Measurements from ENCODE around the gene TTC3.

TTC3 gene

DNA sequence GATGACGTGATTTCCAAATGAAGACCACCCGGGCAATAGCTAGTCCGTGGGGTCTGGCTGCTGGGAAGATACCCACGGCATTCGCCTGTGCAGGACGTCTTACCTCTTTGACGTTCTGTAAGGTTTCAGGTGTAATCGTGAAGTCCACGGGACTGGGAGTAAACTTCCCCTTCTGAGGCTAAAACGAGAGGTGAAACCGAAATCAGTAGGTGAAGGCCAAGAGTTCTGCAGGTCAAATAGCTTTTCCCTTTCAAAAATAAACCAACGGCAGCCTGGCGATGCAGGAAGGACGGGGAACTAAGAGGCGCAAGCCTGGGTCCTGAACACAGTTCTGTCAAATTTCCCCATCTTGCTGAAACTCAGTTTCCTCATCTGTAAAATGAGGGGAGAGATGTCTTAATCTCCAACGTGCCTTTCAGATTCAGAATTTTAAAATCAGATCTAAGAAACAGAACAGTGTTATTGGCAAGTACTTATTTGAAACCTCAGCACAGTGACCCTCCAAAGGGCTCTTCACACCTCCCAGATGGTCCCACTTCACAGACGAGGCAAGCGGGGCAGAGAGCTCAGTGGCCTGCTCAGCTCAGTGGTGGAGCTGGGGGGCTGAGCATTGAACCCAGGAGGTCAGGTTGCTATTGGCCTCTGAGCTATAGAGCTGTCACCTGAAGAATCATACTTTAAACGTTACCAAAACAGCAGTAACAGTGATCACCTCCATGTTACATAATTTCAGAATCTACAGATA, 159.4 kb downstream of the TTC3 start:
- no peak overlapping the region for H3K27ac Mint-ChIP-seq
- no peak overlapping the region for H3K4me3 Mint-ChIP-seq
- no peaks in the 10 kb centered on the region for H3K9me3 Mint-ChIP-seq

DNA sequence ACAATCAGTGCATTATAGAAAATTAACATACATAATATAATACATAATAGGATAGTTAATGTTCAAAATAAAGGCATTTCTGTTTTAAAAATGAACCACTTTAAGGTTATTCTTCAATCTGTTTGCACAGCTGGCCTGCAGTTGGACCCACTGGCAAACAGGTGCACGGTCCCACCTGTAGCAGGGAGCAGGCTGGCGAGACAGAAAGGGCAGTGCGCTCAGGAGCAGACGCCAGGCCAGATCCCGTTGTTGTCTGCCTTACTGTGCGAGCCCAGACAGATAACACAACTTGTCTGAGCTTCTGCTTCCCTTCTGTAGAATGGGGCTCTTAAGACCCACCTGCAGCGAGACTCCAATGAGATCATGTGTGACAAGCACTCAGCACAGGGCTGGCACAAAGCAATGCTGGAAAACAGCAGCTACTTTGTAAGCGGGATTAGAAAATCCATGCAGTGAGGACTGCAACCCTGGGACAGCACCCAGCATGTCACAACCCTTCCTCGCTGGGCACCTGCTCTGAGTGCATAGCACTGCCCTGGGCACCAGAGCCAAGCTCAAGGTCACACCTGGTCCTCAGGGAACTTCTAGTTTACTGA, 160.6 kb downstream of the TTC3 start:
- Mint-ChIP-seq H3K9me3 (no peaks in the 10 kb centered on the region), H3K27me3 (ENCODE audit: low read depth) (no peaks in the 10 kb centered on the region), H3K36me3 (ENCODE audit: low read depth) (peaks cover 53% of the 10 kb centered on the region), H3K4me3 (no peak overlapping the region), H3K4me1 (no peaks in the 10 kb centered on the region), H3K27ac (no peak overlapping the region)
- TF ChIP-seq, protein P1, sequence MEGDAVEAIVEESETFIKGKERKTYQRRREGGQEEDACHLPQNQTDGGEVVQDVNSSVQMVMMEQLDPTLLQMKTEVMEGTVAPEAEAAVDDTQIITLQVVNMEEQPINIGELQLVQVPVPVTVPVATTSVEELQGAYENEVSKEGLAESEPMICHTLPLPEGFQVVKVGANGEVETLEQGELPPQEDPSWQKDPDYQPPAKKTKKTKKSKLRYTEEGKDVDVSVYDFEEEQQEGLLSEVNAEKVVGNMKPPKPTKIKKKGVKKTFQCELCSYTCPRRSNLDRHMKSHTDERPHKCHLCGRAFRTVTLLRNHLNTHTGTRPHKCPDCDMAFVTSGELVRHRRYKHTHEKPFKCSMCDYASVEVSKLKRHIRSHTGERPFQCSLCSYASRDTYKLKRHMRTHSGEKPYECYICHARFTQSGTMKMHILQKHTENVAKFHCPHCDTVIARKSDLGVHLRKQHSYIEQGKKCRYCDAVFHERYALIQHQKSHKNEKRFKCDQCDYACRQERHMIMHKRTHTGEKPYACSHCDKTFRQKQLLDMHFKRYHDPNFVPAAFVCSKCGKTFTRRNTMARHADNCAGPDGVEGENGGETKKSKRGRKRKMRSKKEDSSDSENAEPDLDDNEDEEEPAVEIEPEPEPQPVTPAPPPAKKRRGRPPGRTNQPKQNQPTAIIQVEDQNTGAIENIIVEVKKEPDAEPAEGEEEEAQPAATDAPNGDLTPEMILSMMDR (IDR thresholded peaks at IDR 0.05; ENCODE audit: unreplicated experiment in 3 of 3): no peak

More for the DNA sequence above, 159.4 kb downstream of the TTC3 start:
- no peaks in the 10 kb centered on the region for H3K4me1 Mint-ChIP-seq
- H3K36me3 Mint-ChIP-seq (ENCODE audit: low read depth): peaks cover 58% of the 10 kb centered on the region
- H3K27me3 Mint-ChIP-seq (ENCODE audit: low read depth): no peaks in the 10 kb centered on the region
- TF ChIP-seq, protein P1 (IDR thresholded peaks at IDR 0.05; ENCODE audit: unreplicated experiment in 3 of 3): no peak

DNA sequence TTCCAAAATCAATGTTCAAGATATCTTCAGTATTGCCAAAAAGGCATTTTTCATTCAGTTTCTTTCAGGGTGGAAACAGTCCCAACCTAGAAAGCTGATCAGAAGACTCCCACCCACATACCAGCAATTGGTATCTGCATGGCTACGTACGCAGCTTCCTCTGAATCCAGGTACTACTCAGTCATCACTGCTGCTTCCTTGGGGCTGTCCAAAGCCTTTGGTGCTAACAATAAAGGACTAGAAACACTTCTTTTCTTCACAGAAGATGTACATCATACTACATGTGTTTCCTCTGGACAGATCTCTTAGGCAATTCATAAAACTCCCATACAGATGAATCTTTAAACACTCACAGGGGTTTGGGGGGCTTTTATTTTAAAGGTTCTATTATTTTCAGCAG, 164.3 kb downstream of the TTC3 start:
- TF ChIP-seq, protein P1 (IDR thresholded peaks at IDR 0.05; ENCODE audit: unreplicated experiment in 3 of 3): no peak
- no peak overlapping the region for H3K4me3 Mint-ChIP-seq
- H3K27ac Mint-ChIP-seq: no peak overlapping the region
- no peaks in the 10 kb centered on the region for H3K4me1 Mint-ChIP-seq
- no peaks in the 10 kb centered on the region for H3K27me3 Mint-ChIP-seq (ENCODE audit: low read depth)
- no peaks in the 10 kb centered on the region for H3K9me3 Mint-ChIP-seq
- H3K36me3 Mint-ChIP-seq (ENCODE audit: low read depth): peaks cover 48% of the 10 kb centered on the region

DNA sequence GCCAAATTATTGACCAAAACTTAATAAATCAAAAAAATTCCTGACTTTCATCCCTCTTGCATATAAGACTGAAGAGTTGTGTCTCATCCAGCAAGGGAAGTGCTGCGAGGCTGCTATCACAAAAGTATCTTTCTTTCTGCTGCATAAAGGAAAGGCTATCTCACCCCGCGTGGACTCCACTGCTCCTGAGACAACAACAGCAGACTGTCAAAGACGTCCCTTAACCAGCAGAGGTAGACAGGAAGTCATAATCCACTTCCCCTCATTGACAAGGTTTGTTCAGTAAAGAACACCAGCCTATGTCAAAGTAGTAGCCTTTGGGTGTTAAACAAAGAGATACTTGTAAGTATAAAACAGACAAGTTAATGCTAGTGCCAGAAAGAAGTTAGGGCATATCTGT, 164.7 kb downstream of the TTC3 start:
- H3K27ac Mint-ChIP-seq: peak overlapping the region in 1 of 3 experiments; percentile 34
- peaks cover 45% of the 10 kb centered on the region for H3K36me3 Mint-ChIP-seq (ENCODE audit: low read depth)
- H3K27me3 Mint-ChIP-seq (ENCODE audit: low read depth): no peaks in the 10 kb centered on the region
- no peaks in the 10 kb centered on the region for H3K9me3 Mint-ChIP-seq
- H3K4me1 Mint-ChIP-seq: peaks cover 2% of the 10 kb centered on the region
- no peak overlapping the region for H3K4me3 Mint-ChIP-seq
- TF ChIP-seq, protein P1 (IDR thresholded peaks at IDR 0.05; ENCODE audit: unreplicated experiment in 3 of 3): no peak

DNA sequence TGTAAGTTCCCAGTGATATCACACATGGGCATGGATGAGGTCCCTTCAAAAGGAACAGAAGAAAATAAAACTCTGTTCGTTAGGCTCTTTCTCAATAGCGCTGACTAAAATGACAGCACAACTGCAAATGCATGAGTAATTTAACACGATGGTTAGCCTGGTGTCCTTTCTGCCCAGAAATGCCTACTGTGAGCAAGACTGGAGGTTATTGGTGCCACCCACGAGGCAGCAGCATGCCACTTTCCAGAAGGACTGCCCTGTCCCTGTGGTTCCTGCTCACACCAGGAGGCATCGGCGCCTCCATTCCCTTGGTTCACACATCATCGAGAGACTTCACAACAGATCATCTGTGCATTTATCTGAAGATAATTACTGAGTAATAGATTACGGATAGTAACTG, 167.9 kb downstream of the TTC3 start:
- Mint-ChIP-seq H3K4me1 (peaks cover 23% of the 10 kb centered on the region), H3K27me3 (ENCODE audit: low read depth) (no peaks in the 10 kb centered on the region), H3K36me3 (ENCODE audit: low read depth) (peaks cover 41% of the 10 kb centered on the region), H3K27ac (no peak overlapping the region), H3K9me3 (no peaks in the 10 kb centered on the region), H3K4me3 (no peak overlapping the region)
- TF ChIP-seq, protein P1 (IDR thresholded peaks at IDR 0.05; ENCODE audit: unreplicated experiment in 3 of 3): no peak

DNA sequence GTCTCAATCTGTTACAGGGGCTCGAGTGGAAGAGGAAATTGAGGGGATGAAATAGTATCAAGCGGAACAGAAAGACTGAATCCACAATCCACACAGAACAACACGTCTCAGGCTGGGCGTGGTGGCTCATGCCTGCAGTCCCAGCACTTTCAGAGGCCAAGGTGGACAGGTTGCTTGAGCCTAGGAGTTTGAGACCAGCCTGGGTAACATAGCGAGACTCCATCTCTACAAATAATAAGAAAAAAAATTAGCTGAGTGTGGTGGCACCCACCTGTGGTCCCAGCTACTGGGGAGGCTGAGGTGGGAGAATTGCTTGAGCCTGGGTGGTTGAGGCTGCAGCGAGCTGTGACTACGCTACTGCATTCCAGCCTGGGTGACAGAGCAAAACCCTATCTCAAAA, 168.4 kb downstream of the TTC3 start:
- TF ChIP-seq, protein P1 (IDR thresholded peaks at IDR 0.05; ENCODE audit: unreplicated experiment in 3 of 3): no peak
- H3K9me3 Mint-ChIP-seq: no peaks in the 10 kb centered on the region
- H3K27ac Mint-ChIP-seq: peak overlapping the region in 1 of 3 experiments; percentile 57
- no peaks in the 10 kb centered on the region for H3K27me3 Mint-ChIP-seq (ENCODE audit: low read depth)
- peaks cover 38% of the 10 kb centered on the region for H3K36me3 Mint-ChIP-seq (ENCODE audit: low read depth)
- H3K4me1 Mint-ChIP-seq: peaks cover 23% of the 10 kb centered on the region
- H3K4me3 Mint-ChIP-seq: no peak overlapping the region

All from nephron (organoid).